ENCODE results near the gene ZNF765. TPM values are rescaled to one million over a fixed set of nuclear protein-coding genes. Genes with fewer than 3 reads are reported as not detected.

ZNF765 gene
- total RNA-seq: 16.1 and 16.5 TPM in 2 replicates

DNA sequence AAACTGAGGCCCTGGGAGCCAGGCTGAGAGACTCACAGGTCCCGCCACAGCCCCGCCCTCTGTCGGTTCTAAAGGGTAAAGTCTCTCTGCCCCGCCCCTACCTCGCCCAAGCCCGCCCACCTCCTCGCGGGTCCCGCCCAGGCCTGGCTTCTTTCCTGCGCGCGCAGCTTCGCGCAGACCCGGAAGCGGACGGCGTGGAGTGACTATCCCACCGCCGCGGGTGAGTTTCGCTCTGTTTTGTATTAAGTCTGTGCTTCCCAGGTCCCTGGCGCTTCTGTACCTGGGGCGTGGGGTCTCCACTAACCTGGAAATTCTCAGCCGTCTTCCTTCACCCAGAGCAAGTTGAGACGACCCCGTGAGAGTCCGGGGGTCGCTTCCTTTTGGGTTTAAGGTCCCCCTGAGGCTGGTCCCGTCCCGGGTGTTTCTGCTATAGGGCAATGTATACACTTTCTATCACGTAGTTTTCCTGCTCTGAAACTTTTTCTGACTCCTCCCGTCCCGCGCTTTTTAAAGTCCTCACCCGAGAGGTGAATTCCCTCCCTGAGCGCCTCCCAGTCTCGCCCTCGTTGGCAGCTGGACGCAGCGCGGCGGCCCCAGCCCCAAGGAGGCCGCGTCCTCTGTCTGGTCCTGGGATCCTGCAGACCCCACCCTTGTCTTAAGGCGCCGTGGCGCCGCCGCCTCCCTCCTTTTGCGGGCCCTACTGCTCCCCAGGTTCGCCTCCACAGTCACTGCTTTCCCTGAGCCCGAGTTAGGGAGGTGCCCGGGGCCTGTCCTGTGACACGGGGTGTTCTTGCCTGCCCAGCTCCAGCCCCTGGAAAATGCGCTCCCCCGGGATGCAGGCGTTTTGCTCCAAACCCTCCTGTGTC is at the start of gene ZNF765:
TSS of gene ZNF765 (plus strand) at position 176 of the 866 bp plus-strand sequence. CDS start 2,867 bp downstream, outside the sequence.

GRCh38 chr19:53365134-53365898 is 29.6 kb upstream of the ZNF765 start, which contains the start of gene ZNF525:
Gene ZNF525 (plus strand): TSS chr19:53365705. CDS start chr19:53372282, 6,577 bp downstream.

DNA sequence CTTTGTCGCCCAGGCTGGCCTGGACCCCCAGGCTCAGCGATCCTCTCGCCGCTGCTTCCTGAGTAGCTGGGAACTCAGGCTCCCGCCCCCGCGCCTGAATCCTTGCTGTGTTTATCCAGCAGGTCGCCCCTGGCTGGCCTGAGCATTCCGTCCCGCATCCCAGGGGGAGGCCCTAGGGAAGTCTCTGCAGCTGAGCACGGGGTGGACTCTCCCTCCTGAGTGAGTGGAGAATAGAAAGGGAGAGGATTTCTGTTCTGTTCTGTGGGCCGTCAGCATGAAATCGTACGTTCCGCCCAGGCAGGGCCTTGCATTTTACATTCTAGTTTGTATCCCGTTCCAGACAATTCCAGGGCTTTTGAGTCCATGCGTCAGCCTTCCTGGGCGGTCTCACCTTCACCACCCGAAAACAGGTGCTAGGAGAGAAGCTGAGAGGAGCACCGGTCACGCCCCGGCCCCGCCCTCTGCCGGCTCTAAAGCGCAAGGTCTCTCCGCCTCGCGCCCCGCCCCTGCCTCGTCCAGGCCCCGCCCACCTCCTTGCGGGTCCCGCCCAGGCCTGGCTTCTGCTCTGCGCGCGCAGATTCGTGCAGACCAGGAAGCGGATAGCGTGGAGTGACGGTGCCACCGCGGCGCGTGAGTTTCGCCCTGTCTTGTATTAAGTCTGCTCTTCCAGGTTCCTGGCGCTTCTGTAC is 36.6 kb downstream of the ZNF765 start, which contains the start of gene ZNF761:
TSS of gene ZNF761 (plus strand) at position 586 of the 689 bp plus-strand sequence. CDS start 15,285 bp downstream, outside the sequence.

GRCh38 chr19:53467485-53468262 is 72.7 kb downstream of the ZNF765 start, which contains the start of gene ZNF813:
Gene ZNF813 (plus strand): TSS chr19:53467733. CDS start chr19:53483823, 16,090 bp downstream.

Small RNA genes lying within 50 kb of the gene (small RNA-seq; reads per million reads assigned to genes)
- gene RPL39P36: not detected

Other genes starting within 250 kb of the ZNF765 start
- gene ZNF347, start 236.1 kb upstream of the ZNF765 start, total RNA-seq: 8.3 and 8.5 TPM in 2 replicates
- 5.2 and 7.5 TPM in 2 replicates for gene ZNF665, start 201.8 kb upstream of the ZNF765 start, total RNA-seq
- 28.8 and 29.4 TPM in 2 replicates for gene ZNF677, start 140.3 kb upstream of the ZNF765 start, total RNA-seq
- gene VN1R2, start 136.9 kb upstream of the ZNF765 start, total RNA-seq: 0.16 TPM in 1 of 2 replicates, not detected in the other
- gene VN1R4, start 127.4 kb upstream of the ZNF765 start, total RNA-seq: not detected in 2 replicates
- 8.7 and 10.2 TPM in 2 replicates for gene ZNF845, start 61.4 kb upstream of the ZNF765 start, total RNA-seq
- gene ZNF525, start 29.4 kb upstream of the ZNF765 start, total RNA-seq: 6.2 and 10.2 TPM in 2 replicates
- 12.5 and 17.5 TPM in 2 replicates for gene ZNF761, start 36.8 kb downstream of the ZNF765 start, total RNA-seq
- 4.0 and 4.1 TPM in 2 replicates for gene ZNF813, start 72.6 kb downstream of the ZNF765 start, total RNA-seq
- gene ZNF331, start 143.0 kb downstream of the ZNF765 start, total RNA-seq: 16.1 and 16.6 TPM in 2 replicates
- not detected in 2 replicates for gene DPRX, start 236.8 kb downstream of the ZNF765 start, total RNA-seq

Data from hair follicle dermal papilla cell (primary cell).